ENCODE measurements around the gene ADD2. TPM values are rescaled to one million over a fixed set of nuclear protein-coding genes. Genes with fewer than 3 reads are reported as not detected.

The ADD2 gene
- total and polyA plus RNA-seq, 2 donors (not counting 1 experiment from before 2014, with no cell fraction given) = 15.9 to 21.7 TPM

DNA sequence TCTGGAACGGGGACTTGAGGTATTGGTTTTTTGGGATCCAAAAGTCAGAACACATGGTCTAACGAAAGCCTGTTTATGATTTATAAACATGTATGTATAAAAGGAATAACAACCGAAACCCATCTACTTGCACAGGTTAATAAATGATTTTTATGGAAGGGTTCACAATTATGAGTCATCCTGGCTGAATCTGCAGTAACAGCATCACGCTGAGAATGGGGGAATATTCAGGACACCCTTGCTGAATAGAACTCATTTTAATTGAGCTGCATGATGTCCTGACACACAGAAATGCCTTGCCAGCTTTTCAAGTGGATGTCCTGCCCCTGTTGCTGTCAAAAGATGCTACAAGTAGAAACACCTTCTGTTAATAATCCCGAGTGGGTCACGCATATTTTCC, 159.6 kb downstream of the ADD2 start:
- H3K4me2 ChIP-seq (replicated peaks; ENCODE audit: low read depth, low read length, poor library complexity, severe bottlenecking) = no peak overlapping the region
- Mint-ChIP-seq H3K4me3 (no peak overlapping the region), H3K27ac (no peak overlapping the region), H3K27me3 (peaks cover 38% of the 10 kb centered on the region), H3K9me3 (ENCODE audit: insufficient read depth) (no peaks in the 10 kb centered on the region), H3K4me1 (no peaks in the 10 kb centered on the region)
- DNase-seq (no peak), ATAC-seq (ENCODE audit: low read depth) (no peak)
- no peak overlapping the region for H2AFZ ChIP-seq (ENCODE audit: insufficient read depth, low read depth, low read length, poor library complexity, severe bottlenecking)
- H3K9ac ChIP-seq (ENCODE audit: low read length) = no peak overlapping the region
- H3K9me3 ChIP-seq (ENCODE audit: control extremely low read depth in 1 of 3, control insufficient read depth in 2 of 3, insufficient read depth in 1 of 3, low read length in 2 of 3) = no peaks in the 10 kb centered on the region
- WGBS (ENCODE audit: insufficient coverage) = 93% methylated on average over 3 of the region's 6 CpGs
- H3K79me2 ChIP-seq (ENCODE audit: control insufficient read depth, insufficient read depth, low read length) = no peaks in the 10 kb centered on the region
- TF ChIP-seq, protein P1, sequence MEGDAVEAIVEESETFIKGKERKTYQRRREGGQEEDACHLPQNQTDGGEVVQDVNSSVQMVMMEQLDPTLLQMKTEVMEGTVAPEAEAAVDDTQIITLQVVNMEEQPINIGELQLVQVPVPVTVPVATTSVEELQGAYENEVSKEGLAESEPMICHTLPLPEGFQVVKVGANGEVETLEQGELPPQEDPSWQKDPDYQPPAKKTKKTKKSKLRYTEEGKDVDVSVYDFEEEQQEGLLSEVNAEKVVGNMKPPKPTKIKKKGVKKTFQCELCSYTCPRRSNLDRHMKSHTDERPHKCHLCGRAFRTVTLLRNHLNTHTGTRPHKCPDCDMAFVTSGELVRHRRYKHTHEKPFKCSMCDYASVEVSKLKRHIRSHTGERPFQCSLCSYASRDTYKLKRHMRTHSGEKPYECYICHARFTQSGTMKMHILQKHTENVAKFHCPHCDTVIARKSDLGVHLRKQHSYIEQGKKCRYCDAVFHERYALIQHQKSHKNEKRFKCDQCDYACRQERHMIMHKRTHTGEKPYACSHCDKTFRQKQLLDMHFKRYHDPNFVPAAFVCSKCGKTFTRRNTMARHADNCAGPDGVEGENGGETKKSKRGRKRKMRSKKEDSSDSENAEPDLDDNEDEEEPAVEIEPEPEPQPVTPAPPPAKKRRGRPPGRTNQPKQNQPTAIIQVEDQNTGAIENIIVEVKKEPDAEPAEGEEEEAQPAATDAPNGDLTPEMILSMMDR (IDR thresholded peaks at IDR 0.05) = no peak
- no peak for TF ChIP-seq EZH2 (IDR thresholded peaks at IDR 0.05; ENCODE audit: borderline replicate concordance, insufficient read depth, low read depth, low read length, poor library complexity, severe bottlenecking)
- H3K4me3 ChIP-seq (ENCODE audit: control extremely low read depth in 1 of 5, extremely low read depth in 1 of 5, insufficient read depth in 1 of 5, low read depth in 2 of 5, low read length in 4 of 5) = no peak overlapping the region
- CTCF ChIA-PET = interaction anchor here (2.5 kb wide), 1 partner anchor 9 kb away, joined by 13 read pairs; no protein-coding TSS in a partner anchor
- no peaks in the 10 kb centered on the region for H3K4me1 ChIP-seq (ENCODE audit: control insufficient read depth in 2 of 2, insufficient read depth in 2 of 2, low read length in 2 of 2)
- no peaks in the 10 kb centered on the region for H3K36me3 ChIP-seq (replicated peaks in 1 of 2; ENCODE audit: control extremely low read depth in 1 of 2, control insufficient read depth in 1 of 2, extremely low read depth in 1 of 2, insufficient read depth in 2 of 2, low read length in 1 of 2)
- no peak overlapping the region for H3K27ac ChIP-seq (ENCODE audit: low read length in 2 of 2)
- peaks cover 0 to 14% (median 11%) of the 10 kb centered on the region in 4 experiments for H3K27me3 ChIP-seq (replicated peaks in 1 of 4; ENCODE audit: control extremely low read depth in 1 of 4, control insufficient read depth in 3 of 4, insufficient read depth in 4 of 4, low read length in 3 of 4)
- POLR2A ChIA-PET = no interaction called here
- no peaks in the 10 kb centered on the region for H4K20me1 ChIP-seq (ENCODE audit: control insufficient read depth, insufficient read depth, low read length, poor library complexity, severe bottlenecking)
- intact Hi-C loops (cut with micrococcal nuclease) = no loop called here

DNA sequence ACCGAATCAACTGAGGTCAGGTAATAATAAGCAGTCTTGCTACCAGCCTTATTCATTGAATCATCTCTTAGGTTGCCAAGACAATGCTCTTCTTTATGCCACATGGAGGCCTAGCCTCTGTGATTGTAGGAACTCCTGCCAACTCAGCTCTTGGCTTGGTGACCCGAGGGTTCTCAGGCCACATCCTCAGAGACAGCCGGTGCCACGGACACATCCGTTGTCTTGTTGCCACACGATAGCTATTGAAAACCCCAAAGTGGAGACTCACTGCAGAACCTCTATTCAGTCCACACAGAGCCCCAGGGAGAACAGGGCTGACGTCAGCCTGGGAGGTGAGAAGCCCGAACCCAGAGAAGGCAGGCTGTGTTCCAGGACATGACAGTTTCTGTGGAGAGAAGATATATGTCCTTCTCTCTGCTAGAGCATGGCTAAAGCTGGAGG, 160.9 kb downstream of the ADD2 start:
- H4K20me1 ChIP-seq (ENCODE audit: control insufficient read depth, insufficient read depth, low read length, poor library complexity, severe bottlenecking) = no peaks in the 10 kb centered on the region
- H3K4me1 ChIP-seq (ENCODE audit: control insufficient read depth in 2 of 2, insufficient read depth in 2 of 2, low read length in 2 of 2) = no peaks in the 10 kb centered on the region
- H3K4me1 Mint-ChIP-seq = no peaks in the 10 kb centered on the region
- no peak overlapping the region for H3K4me3 Mint-ChIP-seq
- no peak overlapping the region for H3K4me2 ChIP-seq (replicated peaks; ENCODE audit: low read depth, low read length, poor library complexity, severe bottlenecking)
- ChIA-PET POLR2A (no interaction called here), CTCF (no interaction called here)
- no peak overlapping the region for H3K27ac ChIP-seq (ENCODE audit: low read length in 2 of 2)
- intact Hi-C loops (cut with micrococcal nuclease) = no loop called here
- no peaks in the 10 kb centered on the region for H3K79me2 ChIP-seq (ENCODE audit: control insufficient read depth, insufficient read depth, low read length)
- no peaks in the 10 kb centered on the region for H3K36me3 ChIP-seq (replicated peaks in 1 of 2; ENCODE audit: control extremely low read depth in 1 of 2, control insufficient read depth in 1 of 2, extremely low read depth in 1 of 2, insufficient read depth in 2 of 2, low read length in 1 of 2)
- peaks cover 36% of the 10 kb centered on the region for H3K27me3 Mint-ChIP-seq
- peaks cover 0 to 14% (median 11%) of the 10 kb centered on the region in 4 experiments for H3K27me3 ChIP-seq (replicated peaks in 1 of 4; ENCODE audit: control extremely low read depth in 1 of 4, control insufficient read depth in 3 of 4, insufficient read depth in 4 of 4, low read length in 3 of 4)
- TF ChIP-seq EZH2 (IDR thresholded peaks at IDR 0.05; ENCODE audit: borderline replicate concordance, insufficient read depth, low read depth, low read length, poor library complexity, severe bottlenecking) = no peak
- TF ChIP-seq, protein P1 (IDR thresholded peaks at IDR 0.05) = no peak
- H3K4me3 ChIP-seq (ENCODE audit: control extremely low read depth in 1 of 5, extremely low read depth in 1 of 5, insufficient read depth in 1 of 5, low read depth in 2 of 5, low read length in 4 of 5) = no peak overlapping the region
- WGBS (ENCODE audit: insufficient coverage) = 94% methylated on average over 7 of the region's 8 CpGs
- no peaks in the 10 kb centered on the region for H3K9me3 ChIP-seq (ENCODE audit: control extremely low read depth in 1 of 3, control insufficient read depth in 2 of 3, insufficient read depth in 1 of 3, low read length in 2 of 3)
- no peak overlapping the region for H3K27ac Mint-ChIP-seq
- H3K9ac ChIP-seq (ENCODE audit: low read length) = no peak overlapping the region
- DNase-seq = no peak
- no peak overlapping the region for H2AFZ ChIP-seq (ENCODE audit: insufficient read depth, low read depth, low read length, poor library complexity, severe bottlenecking)
- no peak for ATAC-seq (ENCODE audit: low read depth)
- no peaks in the 10 kb centered on the region for H3K9me3 Mint-ChIP-seq (ENCODE audit: insufficient read depth)

Small RNAs within 50 kb of the gene (small RNA-seq; reads per million reads assigned to genes)
- gene HMGN2P21 (ENCODE audit: insufficient read length, low read depth, low replicate concordance) = not detected

Other genes with a start within 250 kb of the ADD2 start
- not detected in 2 replicates for gene TGFA, start 214.4 kb downstream of the ADD2 start, total RNA-seq
- gene TGFA, start 214.4 kb downstream of the ADD2 start, polyA plus RNA-seq = 0.04 and 0.10 TPM in 2 replicates
- gene FIGLA, start 22.4 kb upstream of the ADD2 start, total RNA-seq = not detected in 2 replicates
- not detected in 2 replicates for gene FIGLA, start 22.4 kb upstream of the ADD2 start, polyA plus RNA-seq
- not detected in 2 replicates for gene CLEC4F, start 52.4 kb upstream of the ADD2 start, total RNA-seq
- gene CLEC4F, start 52.4 kb upstream of the ADD2 start, polyA plus RNA-seq = 0.20 TPM in 1 of 2 replicates, not detected in the other
- gene CD207, start 67.6 kb upstream of the ADD2 start, total RNA-seq = not detected in 2 replicates
- not detected in 2 replicates for gene CD207, start 67.6 kb upstream of the ADD2 start, polyA plus RNA-seq
- gene VAX2, start 132.4 kb upstream of the ADD2 start, total RNA-seq = not detected in 2 replicates
- gene VAX2, start 132.4 kb upstream of the ADD2 start, polyA plus RNA-seq = not detected in 2 replicates
- not detected in 2 replicates for gene ATP6V1B1, start 167.7 kb upstream of the ADD2 start, total RNA-seq
- gene ATP6V1B1, start 167.7 kb upstream of the ADD2 start, polyA plus RNA-seq = not detected in 2 replicates
- 0.84 and 1.4 TPM in 2 replicates for gene ANKRD53, start 210.4 kb upstream of the ADD2 start, total RNA-seq
- 0.46 and 0.84 TPM in 2 replicates for gene ANKRD53, start 210.4 kb upstream of the ADD2 start, polyA plus RNA-seq
- 54.0 and 56.4 TPM in 2 replicates for gene TEX261, start 226.7 kb upstream of the ADD2 start, total RNA-seq
- gene TEX261, start 226.7 kb upstream of the ADD2 start, polyA plus RNA-seq = 21.9 and 29.0 TPM in 2 replicates

Measured in B cell (primary cell).